Measurements from ENCODE around the gene THBS3. TPM values are rescaled to one million over a fixed set of nuclear protein-coding genes. Genes with fewer than 3 reads are reported as not detected.

Gene THBS3

Small RNA genes within 50 kb of the gene (small RNA-seq; reads per million reads assigned to genes)
- not detected for gene HMGN2P18

Measured in skeletal muscle satellite cell (primary cell).